HG03280 (cell line): ENCODE data around the gene DNAJB12.
"Not testable (repeated sequence)": the region's sequence is repeated elsewhere in the genome, so short reads cannot be mapped to it uniquely, and the experiment has no call there.

Source experiments
- ATAC-seq: cut with Tn5 transposase; IDR thresholded peaks from one replicate; pipeline ENCODE4 v1.9.1; 2021; ENCODE audit warnings: mild to moderate bottlenecking, moderate library complexity; ENCODE audit not compliant: unreplicated experiment

DNAJB12 gene

DNA sequence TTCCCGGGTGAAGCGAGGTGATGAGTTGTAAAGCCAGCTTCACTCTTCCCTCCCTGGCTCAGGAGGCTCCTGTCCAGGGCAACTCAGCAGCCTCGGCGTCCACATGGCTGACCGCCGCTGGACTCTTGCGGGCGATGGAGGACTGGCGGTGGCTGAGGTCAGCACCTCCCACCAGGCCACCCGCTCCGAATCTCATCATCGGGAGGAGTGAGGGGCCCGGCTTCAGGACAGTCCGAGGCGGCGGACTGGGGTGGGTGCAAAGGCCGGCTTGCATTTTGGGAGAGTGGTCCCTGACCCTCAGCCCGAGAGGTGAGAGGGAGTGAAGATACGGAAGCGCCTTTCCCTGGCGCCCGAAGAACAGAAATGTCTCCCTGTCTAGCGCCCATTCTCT lies 759 bp downstream of the DNAJB12 start:
- no peak for ATAC-seq

GRCh38 chr10:72353028-72353964 lies 1.4 kb downstream of the DNAJB12 start:
- no peak for ATAC-seq

DNA sequence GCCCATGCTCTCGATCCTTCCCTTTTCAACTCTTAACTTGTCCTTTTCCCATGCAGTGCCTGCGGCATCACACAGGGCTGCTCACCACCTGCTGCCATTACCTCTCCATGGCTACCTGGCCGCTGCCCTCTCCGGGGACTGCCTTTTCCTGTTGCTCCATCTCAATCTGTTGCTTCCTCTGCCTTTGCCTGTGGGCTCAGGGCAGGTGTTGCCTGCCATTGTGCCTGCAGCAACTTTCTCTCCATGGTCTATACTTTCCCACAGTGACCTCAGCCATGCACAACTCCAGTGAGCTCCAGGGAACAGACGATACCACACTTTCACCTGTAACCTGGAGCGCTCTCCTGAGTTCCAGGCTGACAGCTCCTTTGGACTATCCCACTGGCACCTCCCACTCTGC lies 3.2 kb downstream of the DNAJB12 start:
- no peak for ATAC-seq

DNA sequence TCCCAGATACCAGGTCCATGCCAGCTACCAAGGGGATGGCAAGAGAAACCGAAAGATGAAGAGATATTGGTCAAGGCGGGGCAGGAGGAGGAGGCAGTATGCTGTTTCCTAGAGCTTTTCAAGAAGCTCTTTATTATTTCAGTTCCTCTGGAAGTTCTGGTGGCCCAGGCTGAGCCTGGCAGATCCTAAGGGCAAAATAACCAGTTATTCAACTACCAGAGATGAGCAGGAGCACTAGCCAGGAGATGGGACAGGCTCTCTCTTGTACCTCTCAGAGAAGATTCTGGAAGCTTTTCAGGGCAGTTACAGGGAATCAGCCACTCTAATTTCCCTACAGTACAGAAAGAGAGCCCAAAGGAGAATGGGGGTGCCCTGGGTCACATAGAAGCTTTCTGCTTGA lies 5.3 kb downstream of the DNAJB12 start:
- no peak for ATAC-seq

DNA sequence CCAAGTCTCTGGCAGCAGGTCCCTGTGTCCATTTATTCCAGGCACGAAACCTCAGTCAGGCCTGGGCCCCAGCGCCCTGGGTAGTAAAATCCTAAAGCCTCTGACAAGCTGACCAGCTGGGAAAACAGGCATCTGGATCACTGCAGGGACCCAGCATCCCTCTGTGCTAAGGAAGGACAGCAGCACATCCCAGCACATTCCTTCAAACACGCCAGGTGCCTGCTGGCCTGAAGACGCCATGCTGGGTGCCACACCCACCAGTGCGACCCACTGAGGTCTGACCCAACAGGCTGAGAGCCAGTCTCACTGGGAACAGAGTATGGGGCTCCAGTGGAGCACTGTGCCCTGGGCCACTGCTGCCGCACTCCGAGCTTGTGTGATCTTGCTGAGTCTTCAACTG lies 6.4 kb downstream of the DNAJB12 start:
- no peak for ATAC-seq

DNA sequence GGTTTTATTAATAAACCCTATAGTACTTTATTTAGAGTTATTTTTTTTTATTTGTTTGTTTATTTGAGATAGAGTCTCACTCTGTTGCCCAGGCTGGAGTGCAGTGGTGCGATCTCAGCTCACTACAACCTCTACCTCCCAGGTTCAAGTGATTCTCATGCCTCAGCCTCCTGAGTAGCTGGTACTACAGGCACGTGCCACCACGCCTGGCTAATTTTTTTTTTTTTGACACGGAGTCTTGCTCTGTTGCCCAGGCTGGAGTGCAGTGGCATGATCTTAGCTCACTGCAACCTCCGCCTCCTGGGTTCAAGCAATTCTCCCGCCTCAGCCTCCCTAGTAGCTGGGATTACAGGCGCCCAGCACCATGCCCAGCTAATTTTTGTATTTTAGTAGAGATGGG lies 8.6 kb downstream of the DNAJB12 start:
- not testable (repeated sequence) for ATAC-seq

DNA sequence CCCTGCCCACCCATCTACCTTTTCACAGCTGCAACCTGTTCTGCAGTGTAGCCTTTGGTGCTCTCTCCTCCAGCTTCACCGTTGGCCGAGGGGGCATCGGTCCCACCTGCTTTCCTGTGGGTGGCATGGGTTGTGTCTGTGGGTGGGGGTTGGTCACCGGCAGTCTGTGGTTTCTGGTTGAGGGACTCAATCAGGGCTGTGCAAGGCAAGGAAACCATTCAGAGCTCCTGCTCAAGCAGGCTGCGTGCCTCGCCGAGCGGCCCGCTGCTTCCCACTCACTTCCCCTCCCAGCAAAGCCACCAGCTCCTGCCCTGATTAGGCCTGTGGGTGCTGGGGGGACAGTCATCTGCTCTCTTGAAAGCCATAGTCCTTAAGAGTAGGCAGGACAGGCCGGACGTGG lies 9.8 kb downstream of the DNAJB12 start:
- ATAC-seq: no peak

DNA sequence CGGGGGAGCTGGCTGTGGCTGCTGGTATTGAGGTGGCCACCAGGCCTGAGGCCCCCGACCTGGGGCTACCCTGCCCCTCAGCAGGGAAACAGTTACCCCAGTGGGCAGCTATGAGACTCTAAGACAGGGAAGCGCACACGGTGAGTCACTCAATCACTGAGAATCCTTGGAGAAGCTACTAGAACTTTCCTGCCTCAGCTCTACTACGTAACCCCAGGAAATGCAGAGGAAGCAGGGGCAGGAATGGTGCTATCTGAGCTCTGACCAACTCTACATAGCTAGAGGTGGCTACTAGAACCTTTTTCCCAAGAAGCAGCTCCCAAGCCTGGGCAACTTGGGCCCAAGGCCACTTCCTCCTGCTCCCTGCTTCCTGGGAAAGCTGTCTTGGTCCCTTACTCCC lies 11.8 kb downstream of the DNAJB12 start:
- no peak for ATAC-seq

DNA sequence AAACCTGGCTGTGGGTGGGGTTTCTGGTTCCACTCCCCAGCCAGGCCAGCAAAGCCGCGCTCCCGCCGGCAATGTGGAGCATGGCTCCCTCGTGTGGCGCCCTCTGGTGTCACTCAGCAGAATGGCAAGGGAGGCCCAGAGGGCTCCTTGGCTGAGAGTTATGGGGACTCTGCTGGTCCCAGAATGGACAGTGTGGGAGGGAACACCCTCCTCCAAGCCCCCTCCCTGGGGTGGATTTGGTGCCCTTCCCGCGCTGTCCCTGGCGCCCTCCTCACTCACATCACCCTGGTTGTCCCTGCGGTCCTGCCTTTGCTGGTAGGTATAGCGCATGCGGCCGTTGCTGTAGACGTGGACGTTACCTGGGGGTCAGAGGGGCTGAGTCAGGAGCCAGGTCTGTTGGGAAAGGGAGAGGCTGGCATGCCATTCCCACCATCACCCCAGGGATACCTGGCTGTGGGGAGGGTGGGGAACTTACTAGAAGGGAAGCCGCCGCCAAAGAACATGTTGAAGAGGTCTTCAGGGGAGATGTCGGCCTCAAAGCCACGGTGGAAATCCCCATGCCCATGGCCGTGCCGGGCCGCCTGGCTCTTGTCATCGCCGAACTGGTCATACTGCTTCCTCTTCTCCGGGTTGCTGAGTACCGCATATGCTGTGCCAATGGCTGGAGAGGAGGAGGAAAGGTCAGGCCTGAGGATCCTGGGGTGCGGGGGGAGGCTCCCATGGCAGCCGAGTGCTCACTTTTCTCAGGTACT lies 14.0 kb downstream of the DNAJB12 start:
- no peak for ATAC-seq

DNA sequence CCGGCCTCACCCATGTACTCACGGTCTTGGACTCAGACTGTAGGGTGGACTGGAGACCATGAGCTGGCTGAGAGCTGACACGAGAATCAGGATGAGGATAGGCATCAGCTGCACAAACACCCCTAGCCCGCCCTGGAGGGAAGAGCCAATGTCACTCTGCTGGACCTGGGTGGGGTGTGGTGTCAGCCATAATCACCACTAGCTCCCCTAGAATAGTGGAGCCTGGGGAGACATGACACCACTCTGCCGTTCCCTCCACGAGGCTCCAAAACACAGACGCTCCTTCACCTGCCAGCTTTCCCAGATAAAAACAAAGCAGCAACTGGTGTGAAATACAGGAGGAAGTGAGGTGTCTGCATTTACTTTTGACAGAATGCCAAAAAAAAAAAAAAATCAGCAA lies 16.5 kb downstream of the DNAJB12 start:
- no peak for ATAC-seq

GRCh38 chr10:72337722-72338121 lies 17.0 kb downstream of the DNAJB12 start:
- ATAC-seq: no peak

DNA sequence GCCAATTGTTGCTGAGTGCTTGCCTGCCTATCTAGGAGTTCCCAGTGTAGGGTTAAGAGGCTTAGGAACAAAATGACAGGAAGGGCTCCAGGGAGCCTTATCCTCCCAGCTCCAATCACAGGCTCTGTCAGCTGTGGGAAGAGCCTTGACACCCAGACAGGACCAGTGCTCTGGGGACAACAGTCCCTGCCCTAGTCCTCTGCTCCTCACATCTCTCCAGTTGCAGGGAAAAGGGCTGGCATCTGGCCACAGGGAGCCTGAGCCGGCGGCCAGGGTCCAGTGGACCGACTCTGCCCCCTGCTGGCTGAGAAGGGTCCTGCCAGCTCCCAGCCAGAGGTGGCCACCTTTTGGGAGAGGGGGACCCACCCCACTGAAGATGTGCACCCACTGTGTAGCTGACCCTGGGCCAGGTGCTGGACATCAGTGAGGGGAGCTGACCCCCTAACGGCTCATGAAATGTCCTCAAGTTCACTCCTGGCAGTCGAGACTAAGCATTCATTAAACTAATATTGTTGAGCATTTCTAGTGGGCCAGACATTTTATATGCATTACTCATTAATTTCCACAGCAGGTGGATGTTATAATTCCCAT lies 17.6 kb downstream of the DNAJB12 start:
- no peak for ATAC-seq

GRCh38 chr10:72336259-72337038 lies 18.3 kb downstream of the DNAJB12 start:
- ATAC-seq: no peak

DNA sequence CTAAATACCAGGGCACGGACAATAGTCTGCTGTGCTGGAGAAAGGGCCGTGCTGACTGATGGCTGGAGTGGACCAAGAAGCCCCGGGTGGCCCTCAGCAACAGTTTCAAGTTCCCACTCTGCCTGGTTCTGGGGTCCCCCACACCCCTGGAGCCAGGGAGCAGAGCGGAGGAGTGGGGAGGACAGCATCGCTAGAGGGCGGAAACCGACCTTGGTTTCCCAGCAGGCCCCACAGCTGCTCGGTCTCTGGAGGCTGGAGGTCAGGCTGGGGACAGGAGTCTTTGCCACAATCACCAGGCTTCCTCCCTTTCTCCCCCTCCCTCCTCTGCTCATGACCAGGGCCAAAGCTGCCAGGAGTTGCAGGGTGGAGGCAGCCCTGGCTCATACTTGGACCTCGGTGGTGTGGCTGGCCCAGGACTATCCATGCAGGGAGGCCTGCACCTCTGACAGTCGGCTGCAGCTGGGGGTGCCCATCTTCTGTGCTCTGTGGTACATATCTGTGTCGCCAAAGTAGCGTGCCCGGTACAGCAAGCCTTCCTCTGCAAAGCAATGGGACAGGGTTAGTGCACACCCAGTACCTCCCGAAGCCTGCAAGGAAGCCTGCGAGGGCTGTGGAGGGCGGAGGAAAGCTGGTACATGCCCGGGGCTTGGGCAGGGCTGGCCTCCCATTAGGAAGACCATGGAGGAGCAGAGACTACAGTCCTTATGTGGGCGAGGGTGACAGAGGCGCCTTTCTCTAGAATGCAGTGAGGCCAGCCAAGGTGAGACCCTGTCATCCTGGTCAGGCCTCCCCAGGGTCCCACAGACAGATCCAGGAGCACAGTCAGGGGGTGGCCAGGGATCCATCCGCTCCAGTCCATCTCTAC lies 19.1 kb downstream of the DNAJB12 start:
- peak; percentile 21 for ATAC-seq

DNA sequence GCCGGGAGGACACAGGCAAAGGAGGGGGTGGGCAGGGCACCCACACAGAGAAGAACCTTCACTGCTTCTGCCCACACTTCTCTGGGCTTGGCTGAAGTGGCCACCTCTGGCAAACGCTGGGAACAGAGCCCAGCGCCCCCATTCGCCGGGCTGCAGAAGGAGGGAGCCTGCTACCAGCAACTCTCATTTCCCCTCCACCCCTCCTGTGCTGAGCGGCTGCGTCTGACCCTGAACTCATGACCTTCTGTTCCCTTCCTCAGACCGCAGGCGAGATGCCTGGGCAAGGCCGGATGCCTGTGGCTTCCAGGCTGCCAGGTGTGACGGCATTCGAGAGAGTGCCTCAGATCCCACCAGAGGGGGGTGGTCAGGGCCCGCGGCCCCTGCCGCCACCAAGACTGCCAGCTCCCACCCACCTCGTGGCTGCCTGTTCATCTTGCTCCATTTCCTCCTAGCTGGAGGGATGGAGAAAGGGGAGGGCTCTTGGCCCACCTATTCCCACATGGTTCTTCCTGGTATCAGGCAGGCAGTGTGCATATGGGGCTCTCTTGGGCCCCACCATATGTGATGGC lies 19.8 kb downstream of the DNAJB12 start:
- peak; percentile 63 for ATAC-seq

- no peak for ATAC-seq
Measured at GRCh38 chr10:72334196-72334824, 20.4 kb downstream of the DNAJB12 start.

DNA sequence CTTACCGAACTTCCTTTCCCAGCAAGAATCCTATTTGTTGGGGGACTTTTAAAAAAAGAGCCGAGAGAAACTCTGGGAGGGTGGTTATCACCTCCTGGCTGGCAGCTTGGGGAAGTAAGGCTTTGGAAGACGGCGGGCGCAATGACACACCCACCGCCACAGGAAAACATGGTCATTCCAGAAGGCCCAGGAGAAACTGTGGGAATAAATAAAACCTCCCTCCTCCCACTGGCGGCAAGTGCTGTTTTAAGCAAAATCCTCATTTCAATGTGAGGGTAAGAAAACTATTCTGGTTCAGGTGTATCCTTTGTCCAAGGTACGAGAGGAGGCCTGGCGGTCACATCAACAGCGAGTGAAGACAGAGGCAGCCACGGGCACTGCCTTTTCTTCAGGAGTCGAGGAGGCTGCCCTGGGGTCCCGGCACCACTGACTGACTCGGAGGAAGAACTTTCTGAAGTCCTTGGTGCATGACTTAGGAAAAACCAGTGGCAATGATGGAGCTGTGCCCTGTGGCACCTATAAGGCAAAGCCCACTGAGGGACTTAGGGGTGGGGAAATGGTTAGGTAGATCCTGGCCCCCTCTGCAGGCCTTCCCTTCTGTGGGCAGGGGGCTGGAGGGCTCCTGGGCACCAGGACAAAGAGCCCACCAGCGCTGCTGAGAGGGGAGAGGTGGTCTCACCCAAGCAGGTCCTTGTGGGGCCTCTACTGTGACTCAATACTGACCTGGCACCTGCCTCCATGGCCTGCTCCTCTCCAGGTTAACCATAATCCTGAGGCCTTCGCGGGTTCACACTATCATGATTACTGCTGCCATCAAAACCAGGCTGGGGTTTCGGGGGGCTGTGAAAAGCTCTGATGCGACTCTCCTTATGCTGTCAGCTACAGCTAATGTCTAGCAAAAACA lies 21.4 kb downstream of the DNAJB12 start:
- no peak for ATAC-seq

GRCh38 chr10:72332423-72333111 lies 22.2 kb downstream of the DNAJB12 start:
- ATAC-seq: no peak
